HepG2 (cell line): ENCODE measurements around the gene NCAPG. TPM values are rescaled to one million over a fixed set of nuclear protein-coding genes. Genes with fewer than 3 reads are reported as not detected.

Experiments
- ARID3A ChIP-seq: IDR thresholded peaks from 2 replicates; pipeline ENCODE4 v1.6.1; 2012; ENCODE audit warnings: low read depth, low read length, improper control_type of control experiment
- ARID5B ChIP-seq: IDR thresholded peaks from 2 replicates; pipeline ENCODE4 v1.4.0; 2020; ENCODE audit warnings: mild to moderate bottlenecking, missing genetic modification reagents
- FOXA1 ChIP-seq, 2 experiments: fragments of 450-650 bp in 1 of 2; sonication (generic) in 1 of 2; formaldehyde crosslinking in 1 of 2; IDR thresholded peaks; 2 replicates each; pipeline versions ENCODE4 v1.4.0 to v1.6.1; 2016 to 2020; ENCODE audit warnings: missing genetic modification reagents in 1 of 2
- FOXP1 ChIP-seq, 2 experiments: fragments of 450-650 bp in 1 of 2; IDR thresholded peaks; 2 replicates each; pipeline ENCODE4 v1.6.1; 2017 to 2018; ENCODE audit warnings: antibody characterized with exemption in 1 of 2
- GATAD2A ChIP-seq: IDR thresholded peaks from 2 replicates; pipeline ENCODE4 v1.6.1; 2016
- GPBP1L1 ChIP-seq: sonication (generic); formaldehyde crosslinking; IDR thresholded peaks from 2 replicates; pipeline ENCODE4 v1.5.0; 2020; ENCODE audit warnings: mild to moderate bottlenecking, missing genetic modification reagents
- IKZF5 ChIP-seq: IDR thresholded peaks from 2 replicates; pipeline ENCODE4 v1.6.1; 2018; ENCODE audit warnings: missing genetic modification reagents, mild to moderate bottlenecking, missing compliant biosample characterization
- POGZ ChIP-seq: sonication (generic); formaldehyde crosslinking; IDR thresholded peaks from 2 replicates; pipeline ENCODE4 v1.4.0; 2020; ENCODE audit warnings: mild to moderate bottlenecking, missing genetic modification reagents
- TCF7 ChIP-seq: sonication (generic); IDR thresholded peaks from 2 replicates; pipeline ENCODE4 v1.6.1; 2016; ENCODE audit warnings: antibody characterized with exemption, low read depth
- TEF ChIP-seq: sonication (generic); formaldehyde crosslinking; IDR thresholded peaks from 2 replicates; pipeline ENCODE4 v1.5.0; 2020; ENCODE audit warnings: missing genetic modification reagents
- ZHX2 ChIP-seq, 2 experiments: sonication (generic) in 1 of 2; formaldehyde crosslinking in 1 of 2; IDR thresholded peaks; 2 replicates each; pipeline versions ENCODE4 v1.6.1 to v1.9.0; 2014 to 2022; ENCODE audit warnings: antibody characterized with exemption in 1 of 2, borderline replicate concordance in 1 of 2, inconsistent platforms in 1 of 2, low read depth in 1 of 2, missing genetic modification reagents in 1 of 2
- ZNF430 ChIP-seq: sonication (generic); formaldehyde crosslinking; IDR thresholded peaks from 2 replicates; pipeline ENCODE4 v1.9.0; 2021; ENCODE audit warnings: mild to moderate bottlenecking, missing genetic modification reagents
- ZNF713 ChIP-seq: sonication (generic); formaldehyde crosslinking; IDR thresholded peaks from 2 replicates; pipeline ENCODE4 v1.4.0; 2020; ENCODE audit warnings: mild to moderate bottlenecking, missing genetic modification reagents
- polyA plus RNA-seq, 8 experiments: library from polyadenylated mRNA; depleted of rRNA in 3 of 8; stranded (reverse) in 7 of 8; unstranded in 1 of 8; fragments of >200 nt; fragmentation: Illumina TruSeq in 4 of 8; extraction: Trizol in 4 of 8; gene quantifications; 2 replicates each; pipeline versions ENCODE4 v1.2.1 to v1.2.3, GENCODE V29; 2011 to 2016; ENCODE audit warnings: low read depth in 4 of 8, missing spikeins in 1 of 8, mixed read lengths in 1 of 8; ENCODE audit not compliant: insufficient read depth in 1 of 8
- total RNA-seq, 5 experiments: library from RNA; depleted of rRNA; stranded (reverse); fragments of >200 nt; fragmentation: Illumina TruSeq; extraction: Trizol; gene quantifications; 2 replicates each; pipeline ENCODE4 v1.2.3, GENCODE V29; 2016; ENCODE audit warnings: low read depth in 1 of 5

NCAPG gene
- total and polyA plus RNA-seq, 2 of the 13 experiments (the other 11 are each of a cell fraction or from before 2014, with no cell fraction given) = 14.8 to 61.9 TPM

GRCh38 chr4:17859793-17860406 lies 49.1 kb downstream of the NCAPG start (continued):
- TF ChIP-seq ARID3A = peak; percentile 55; the same call in 1 of the 2 replicates
- TF ChIP-seq GATAD2A (CRISPR knock-in tag) = peak; percentile 60
- 0 out of 2 replicates have a peak, but pooled peaks have one; percentile 27 for TF ChIP-seq ARID5B (CRISPR knock-in tag)
- no peak for TF ChIP-seq FOXP1 (IDR thresholded peaks at IDR 0.05)
- peak; percentile 43; the same call in 1 of the 2 replicates for TF ChIP-seq FOXP1 (CRISPR knock-in tag; IDR thresholded peaks at IDR 0.05)
- TF ChIP-seq TEF = no peak
- TF ChIP-seq POGZ (CRISPR knock-in tag) = peak; percentile 66
- TF ChIP-seq FOXA1 (IDR thresholded peaks at IDR 0.05) = peak; percentile 55; the same call in 1 of the 2 replicates
- peak; percentile 44; the same call in 1 of the 2 replicates for TF ChIP-seq FOXA1 (CRISPR knock-in tag; IDR thresholded peaks at IDR 0.05)
- peak; percentile 84 for TF ChIP-seq ZNF430 (CRISPR knock-in tag)
- no peak for TF ChIP-seq ZHX2 (IDR thresholded peaks at IDR 0.05; ENCODE audit: low read depth)
- TF ChIP-seq ZHX2 (CRISPR knock-in tag; IDR thresholded peaks at IDR 0.05; ENCODE audit: borderline replicate concordance) = no peak
- no peak for TF ChIP-seq ZNF713 (CRISPR knock-in tag)
- TF ChIP-seq GPBP1L1 (CRISPR knock-in tag) = no peak
- TF ChIP-seq TCF7 = peak; percentile 36; the same call in 1 of the 2 replicates
- no peak for TF ChIP-seq IKZF5 (CRISPR knock-in tag)
